KMS-11 (cell line): Measurements from ENCODE around the gene TSC22D4.
"Not testable (repeated sequence)": the region's sequence is repeated elsewhere in the genome, so short reads cannot be mapped to it uniquely, and the experiment has no call there.

Experiments used
- H2AFZ ChIP-seq: fragments of 200-600 bp; sonication (generic); 2 replicates; pipeline ENCODE4 v1.6.1; 2016; ENCODE audit warnings: antibody characterized with exemption, mixed run types, low read depth
- H3K27ac ChIP-seq: fragments of 200-600 bp; sonication (generic); 2 replicates; pipeline ENCODE4 v1.6.1; 2016; ENCODE audit warnings: mild to moderate bottlenecking, mixed run types
- H3K27me3 ChIP-seq: fragments of 200-600 bp; sonication (generic); 2 replicates; pipeline ENCODE4 v1.6.1; 2017; ENCODE audit warnings: mild to moderate bottlenecking, low read depth, mixed run types, moderate library complexity; ENCODE audit not compliant: insufficient read depth
- H3K36me3 ChIP-seq: fragments of 200-600 bp; sonication (generic); 2 replicates; pipeline ENCODE4 v1.6.1; 2017; ENCODE audit warnings: mild to moderate bottlenecking, mixed run types; ENCODE audit not compliant: insufficient read depth
- H3K4me1 ChIP-seq: fragments of 200-600 bp; sonication (generic); 2 replicates; pipeline ENCODE4 v1.6.1; 2016; ENCODE audit warnings: mild to moderate bottlenecking, low read depth, mixed run types; ENCODE audit not compliant: poor library complexity, severe bottlenecking
- H3K4me2 ChIP-seq: fragments of 200-600 bp; sonication (generic); 2 replicates; pipeline ENCODE4 v1.7.0; 2016; ENCODE audit warnings: mild to moderate bottlenecking, mixed run types
- H3K4me3 ChIP-seq: fragments of 200-600 bp; sonication (generic); IDR thresholded peaks from 2 replicates; pipeline ENCODE4 v1.6.1; 2017; ENCODE audit warnings: low read depth, low read length, mixed read lengths; ENCODE audit not compliant: insufficient read depth
- H3K79me2 ChIP-seq: fragments of 200-600 bp; sonication (generic); 2 replicates; pipeline ENCODE4 v1.6.1; 2016; ENCODE audit warnings: low read depth, mixed run types; ENCODE audit not compliant: insufficient read depth
- H3K9ac ChIP-seq: fragments of 200-600 bp; sonication (generic); 2 replicates; pipeline ENCODE4 v1.6.1; 2016; ENCODE audit warnings: mild to moderate bottlenecking, mixed run types
- H4K20me1 ChIP-seq: fragments of 200-600 bp; sonication (generic); 2 replicates; pipeline ENCODE4 v1.6.1; 2016; ENCODE audit warnings: mild to moderate bottlenecking, mixed run types; ENCODE audit not compliant: insufficient read depth
- CTCF ChIP-seq: fragments of 200-600 bp; sonication (generic); conservative IDR thresholded peaks from 2 replicates; pipeline ENCODE4 v1.6.1; 2017; ENCODE audit warnings: low read depth, mild to moderate bottlenecking, antibody characterized with exemption, low read length, moderate library complexity, mixed read lengths

TSC22D4 gene

GRCh38 chr7:100444311-100445278 is 34.4 kb downstream of the TSC22D4 start:
- TF ChIP-seq CTCF = no peak
- no peaks in the 10 kb centered on the region for H3K27me3 ChIP-seq
- no peaks in the 10 kb centered on the region for H4K20me1 ChIP-seq
- H3K36me3 ChIP-seq = no peaks in the 10 kb centered on the region
- H3K4me2 ChIP-seq = no peak overlapping the region
- H3K27ac ChIP-seq = no peak overlapping the region
- no peak overlapping the region for H3K9ac ChIP-seq
- no peak overlapping the region for H2AFZ ChIP-seq
- no peaks in the 10 kb centered on the region for H3K79me2 ChIP-seq
- no peak overlapping the region for H3K4me3 ChIP-seq
- H3K4me1 ChIP-seq = no peaks in the 10 kb centered on the region

- H4K20me1 ChIP-seq = no peaks in the 10 kb centered on the region
- no peak overlapping the region for H3K27ac ChIP-seq
- H3K9ac ChIP-seq = no peak overlapping the region
- no peak for TF ChIP-seq CTCF
- H3K4me2 ChIP-seq = no peak overlapping the region
- no peaks in the 10 kb centered on the region for H3K27me3 ChIP-seq
- no peak overlapping the region for H3K4me3 ChIP-seq
- no peaks in the 10 kb centered on the region for H3K79me2 ChIP-seq
- H3K36me3 ChIP-seq = no peaks in the 10 kb centered on the region
- no peak overlapping the region for H2AFZ ChIP-seq
- no peaks in the 10 kb centered on the region for H3K4me1 ChIP-seq
These were observed 35.7 kb downstream of the TSC22D4 start for GRCh38 chr7:100443096-100443840.

- Histone ChIP-seq H3K9ac (no peak overlapping the region), H3K4me3 (no peak overlapping the region), H2AFZ (no peak overlapping the region), H3K4me2 (no peak overlapping the region), H3K4me1 (no peaks in the 10 kb centered on the region), H3K36me3 (no peaks in the 10 kb centered on the region), H3K27ac (no peak overlapping the region), H3K27me3 (no peaks in the 10 kb centered on the region), H3K79me2 (no peaks in the 10 kb centered on the region), H4K20me1 (no peaks in the 10 kb centered on the region)
- TF ChIP-seq CTCF = no peak
These were observed 37.1 kb downstream of the TSC22D4 start for GRCh38 chr7:100441641-100442535.

- H4K20me1 ChIP-seq, H3K4me1 ChIP-seq, H3K27ac ChIP-seq, H2AFZ ChIP-seq, H3K36me3 ChIP-seq, H3K4me2 ChIP-seq, H3K27me3 ChIP-seq, H3K9ac ChIP-seq, H3K4me3 ChIP-seq: not testable (repeated sequence)
- H3K79me2 ChIP-seq = peaks cover 16% of the 10 kb centered on the region
These were observed 39.8 kb downstream of the TSC22D4 start for GRCh38 chr7:100439244-100439643.

GRCh38 chr7:100438731-100439130 is 40.3 kb downstream of the TSC22D4 start:
- not testable (repeated sequence) for H3K9ac ChIP-seq, H4K20me1 ChIP-seq, H3K4me2 ChIP-seq, H3K27me3 ChIP-seq, H2AFZ ChIP-seq, H3K36me3 ChIP-seq, H3K27ac ChIP-seq, H3K4me3 ChIP-seq
- Histone ChIP-seq H3K4me1 (peaks cover 15% of the 10 kb centered on the region), H3K79me2 (peaks cover 21% of the 10 kb centered on the region)
